Measurements from ENCODE around the gene NRTN.

GRCh38 chr19:5827342-5827890, 22.5 kb downstream of the NRTN start:
- no peak for TF ChIP-seq RFX5 (IDR thresholded peaks at IDR 0.05; ENCODE audit: low read depth, low read length)
- no peak for TF ChIP-seq POLR2A (IDR thresholded peaks at IDR 0.05; ENCODE audit: low read depth, low read length)
- TF ChIP-seq CTCF (conservative IDR thresholded peaks at IDR 0.05; ENCODE audit: low read depth, low read length) = no peak

All from IMR-90 (cell line).